ENCODE data around the gene GSN. TPM values are rescaled to one million over a fixed set of nuclear protein-coding genes. Genes with fewer than 3 reads are reported as not detected.

Gene GSN
- total and polyA plus RNA-seq, 2 of the 13 experiments (the other 11 are each of a cell fraction or from before 2014, with no cell fraction given) = 294 to 307 TPM

- TF ChIP-seq ARHGAP35 (CRISPR knock-in tag; IDR thresholded peaks at IDR 0.05; ENCODE audit: borderline replicate concordance) (peak; percentile 20; the same call in 1 of the 2 replicates), AKNA (CRISPR knock-in tag; IDR thresholded peaks at IDR 0.05; ENCODE audit: borderline replicate concordance) (no peak), ZNF460 (CRISPR knock-in tag; IDR thresholded peaks at IDR 0.05; ENCODE audit: borderline replicate concordance) (no peak), ZBTB20 (CRISPR knock-in tag; IDR thresholded peaks at IDR 0.05; ENCODE audit: borderline replicate concordance, low read depth) (no peak), ZNF546 (CRISPR knock-in tag; conservative IDR thresholded peaks at IDR 0.05) (no peak), CREB1 (IDR thresholded peaks at IDR 0.05) (no peak), CREB1 (CRISPR knock-in tag; IDR thresholded peaks at IDR 0.05) (no peak), AKAP8 (CRISPR knock-in tag; IDR thresholded peaks at IDR 0.05) (no peak), EEA1 (CRISPR knock-in tag; IDR thresholded peaks at IDR 0.05; ENCODE audit: borderline replicate concordance) (no peak; the same call in 1 of the 2 replicates), ZNF770 (CRISPR knock-in tag; IDR thresholded peaks at IDR 0.05) (peak; percentile 24; the same call in 1 of the 2 replicates), NKX3-1 (CRISPR knock-in tag; IDR thresholded peaks at IDR 0.05) (no peak), STAT6 (CRISPR knock-in tag; IDR thresholded peaks at IDR 0.05; ENCODE audit: borderline replicate concordance) (no peak), ISL2 (CRISPR knock-in tag; IDR thresholded peaks at IDR 0.05) (no peak; the same call in 1 of the 2 replicates), NAIF1 (CRISPR knock-in tag; IDR thresholded peaks at IDR 0.05; ENCODE audit: borderline replicate concordance) (no peak), ZNF143 (CRISPR knock-in tag; IDR thresholded peaks at IDR 0.05) (no peak), RFXANK (CRISPR knock-in tag; IDR thresholded peaks at IDR 0.05) (no peak; the same call in 1 of the 2 replicates), SUZ12 (IDR thresholded peaks at IDR 0.05; ENCODE audit: low read depth, low read length) (no peak), ZBTB25 (CRISPR knock-in tag; IDR thresholded peaks at IDR 0.05) (no peak; the same call in 1 of the 2 replicates), ZNF264 (CRISPR knock-in tag; IDR thresholded peaks at IDR 0.05) (0 out of 2 replicates have a peak, but pooled peaks have one; percentile 56), ZNF451 (CRISPR knock-in tag; IDR thresholded peaks at IDR 0.05) (no peak)
Measured at GRCh38 chr9:121369595-121370265, 101.8 kb downstream of the GSN start, which contains the start of gene STOM (continued).

Measured in HepG2 (cell line).